Mesendoderm (in vitro differentiated cells): Measurements from ENCODE around the gene GATC.

Experiments used
- DNase-seq: peaks from one replicate; pipeline ENCODE4 v3.0.0; 2013
- H2AK5ac ChIP-seq: 2 replicates; pipeline ENCODE4 v1.6.1; 2013; ENCODE audit warnings: low read length, inconsistent platforms
- H2BK120ac ChIP-seq: 2 replicates; pipeline ENCODE4 v1.6.1; 2013; ENCODE audit warnings: low read depth, mild to moderate bottlenecking, low read length, moderate library complexity, mixed read lengths
- H2BK15ac ChIP-seq: replicated peaks from 2 replicates; pipeline ENCODE4 v1.6.1; 2013; ENCODE audit warnings: low read depth, mild to moderate bottlenecking, moderate library complexity
- H2BK5ac ChIP-seq: 2 replicates; pipeline ENCODE4 v1.6.1; 2013; ENCODE audit warnings: low read length, inconsistent platforms
- H3K18ac ChIP-seq: 2 replicates; pipeline ENCODE4 v1.6.1; 2013; ENCODE audit warnings: mild to moderate bottlenecking, low read length, mixed read lengths
- H3K23ac ChIP-seq: one replicate; pipeline ENCODE4 v1.6.1; 2013; ENCODE audit warnings: low read length
- H3K27ac ChIP-seq: 2 replicates; pipeline ENCODE4 v1.5.1; 2013; ENCODE audit warnings: low read depth, mild to moderate bottlenecking, inconsistent platforms, low read length, moderate library complexity
- H3K27me3 ChIP-seq: 2 replicates; pipeline ENCODE4 v1.6.1; 2013; ENCODE audit warnings: low read length, control low read depth, mild to moderate bottlenecking, inconsistent platforms; ENCODE audit not compliant: insufficient read depth, poor library complexity
- H3K36me3 ChIP-seq: 2 replicates; pipeline ENCODE4 v1.6.1; 2013; ENCODE audit warnings: low read length, inconsistent platforms; ENCODE audit not compliant: control insufficient read depth, insufficient read depth
- H3K4ac ChIP-seq: one replicate; pipeline ENCODE4 v1.6.1; 2013; ENCODE audit warnings: low read depth, mild to moderate bottlenecking, low read length, moderate library complexity
- H3K4me1 ChIP-seq: 2 replicates; pipeline ENCODE4 v1.6.1; 2013; ENCODE audit warnings: low read depth, low read length, inconsistent platforms; ENCODE audit not compliant: control insufficient read depth
- H3K4me2 ChIP-seq: 2 replicates; pipeline ENCODE4 v1.6.1; 2013; ENCODE audit warnings: low read length
- H3K4me3 ChIP-seq: 2 replicates; pipeline ENCODE4 v1.5.1; 2013; ENCODE audit warnings: mild to moderate bottlenecking, low read length
- H3K56ac ChIP-seq: one replicate; pipeline ENCODE4 v1.6.1; 2013; ENCODE audit warnings: low read length
- H3K79me1 ChIP-seq: 2 replicates; pipeline ENCODE4 v1.6.1; 2013; ENCODE audit warnings: low read length, inconsistent platforms
- H3K79me2 ChIP-seq: 2 replicates; pipeline ENCODE4 v1.6.1; 2013; ENCODE audit warnings: mild to moderate bottlenecking, low read length; ENCODE audit not compliant: control insufficient read depth, insufficient read depth
- H3K9ac ChIP-seq: 2 replicates; pipeline ENCODE4 v1.6.1; 2013; ENCODE audit warnings: low read length, inconsistent platforms
- H4K5ac ChIP-seq: one replicate; pipeline ENCODE4 v1.6.1; 2013; ENCODE audit warnings: low read length
- H4K8ac ChIP-seq: one replicate; pipeline ENCODE4 v1.6.1; 2013; ENCODE audit warnings: low read depth, mild to moderate bottlenecking, control low read depth, low read length, moderate library complexity
- WGBS: extraction: QIAGEN DNeasy Blood & Tissue Kit; methylation state at CpG from one replicate; pipeline ENCODE4 v1.1.7; 2013; ENCODE audit warnings: low lambda C conversion rate, missing lambda C conversion rate; ENCODE audit not compliant: insufficient coverage; ENCODE audit errors: extremely low coverage; 5-methylcytosine and 5-hydroxymethylcytosine counted together

Gene GATC

GRCh38 chr12:120453060-120453750 lies 7.0 kb downstream of the GATC start:
- Histone ChIP-seq H3K79me2 (peaks cover 5% of the 10 kb centered on the region), H3K4me2 (no peak overlapping the region)

DNA sequence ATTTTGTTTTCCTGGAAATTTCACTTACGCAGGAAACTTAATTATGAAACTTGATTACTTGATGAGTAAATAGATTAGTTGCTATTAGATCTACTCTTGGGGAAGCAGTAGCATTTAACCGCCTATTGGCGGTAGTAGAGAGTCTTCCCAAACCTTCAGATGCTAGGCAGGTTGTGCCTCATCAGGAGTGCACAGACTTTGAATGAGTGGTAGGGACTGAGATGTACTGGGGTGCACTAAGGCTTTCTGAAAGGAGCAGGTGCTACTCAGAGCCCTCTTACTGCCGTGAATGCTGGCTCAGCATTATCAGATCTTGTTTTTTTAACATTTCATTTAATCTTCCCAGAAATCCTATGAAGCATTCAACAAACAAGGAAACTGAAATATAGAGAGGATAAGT lies 7.7 kb downstream of the GATC start:
- no peak overlapping the region for H3K4me2 ChIP-seq
- no peak overlapping the region for H4K5ac ChIP-seq
- H3K36me3 ChIP-seq = peaks cover 4% of the 10 kb centered on the region
- no peak overlapping the region for H3K4me3 ChIP-seq
- H3K4ac ChIP-seq = no peak overlapping the region
- no peaks in the 10 kb centered on the region for H3K79me1 ChIP-seq
- no peak overlapping the region for H3K18ac ChIP-seq
- H2BK120ac ChIP-seq = no peak overlapping the region
- H4K8ac ChIP-seq = no peak overlapping the region
- H3K27ac ChIP-seq = no peak overlapping the region
- WGBS = no CpG with 5 or more reads among the region's 4 CpGs
- no peak overlapping the region for H2BK5ac ChIP-seq
- H3K4me1 ChIP-seq = no peaks in the 10 kb centered on the region
- peaks cover 4% of the 10 kb centered on the region for H3K79me2 ChIP-seq
- peak; percentile 51 for DNase-seq
- no peak overlapping the region for H3K56ac ChIP-seq
- H3K9ac ChIP-seq = no peak overlapping the region
- no peak overlapping the region for H2BK15ac ChIP-seq
- H3K27me3 ChIP-seq = no peaks in the 10 kb centered on the region
- no peak overlapping the region for H3K23ac ChIP-seq
- H2AK5ac ChIP-seq = no peak overlapping the region

More at GRCh38 chr12:120453060-120453750, 7.0 kb downstream of the GATC start:
- Histone ChIP-seq H3K79me1 (no peaks in the 10 kb centered on the region), H2BK5ac (no peak overlapping the region), H3K56ac (no peak overlapping the region), H2AK5ac (no peak overlapping the region), H3K36me3 (peaks cover 2% of the 10 kb centered on the region), H3K18ac (no peak overlapping the region), H3K23ac (no peak overlapping the region), H3K4me1 (no peaks in the 10 kb centered on the region), H2BK120ac (no peak overlapping the region), H2BK15ac (no peak overlapping the region), H4K5ac (no peak overlapping the region), H3K4me3 (no peak overlapping the region), H3K4ac (no peak overlapping the region), H3K27ac (no peak overlapping the region), H3K27me3 (no peaks in the 10 kb centered on the region), H4K8ac (no peak overlapping the region), H3K9ac (no peak overlapping the region)
- DNase-seq = no peak
- no CpG with 5 or more reads among the region's 3 CpGs for WGBS

GRCh38 chr12:120455302-120455701 lies 9.1 kb downstream of the GATC start:
- no peaks in the 10 kb centered on the region for H3K27me3 ChIP-seq
- no peak overlapping the region for H3K56ac ChIP-seq
- H3K9ac ChIP-seq = no peak overlapping the region
- no peak overlapping the region for H2AK5ac ChIP-seq
- no peak overlapping the region for H2BK120ac ChIP-seq
- no peak overlapping the region for H3K23ac ChIP-seq
- H3K36me3 ChIP-seq = peaks cover 8% of the 10 kb centered on the region
- no peak overlapping the region for H3K4ac ChIP-seq
- H3K4me2 ChIP-seq = no peak overlapping the region
- no peak overlapping the region for H3K27ac ChIP-seq
- WGBS = no CpG with 5 or more reads among the region's 7 CpGs
- no peak overlapping the region for H3K4me3 ChIP-seq
- no peak overlapping the region for H2BK15ac ChIP-seq
- H3K18ac ChIP-seq = no peak overlapping the region
- H4K5ac ChIP-seq = no peak overlapping the region
- H3K79me1 ChIP-seq = no peaks in the 10 kb centered on the region
- no peaks in the 10 kb centered on the region for H3K4me1 ChIP-seq
- no peak for DNase-seq
- no peak overlapping the region for H2BK5ac ChIP-seq
- no peak overlapping the region for H4K8ac ChIP-seq
- no peaks in the 10 kb centered on the region for H3K79me2 ChIP-seq

- no peak overlapping the region for H4K8ac ChIP-seq
- H4K5ac ChIP-seq = no peak overlapping the region
- H3K4me1 ChIP-seq = no peaks in the 10 kb centered on the region
- no peak overlapping the region for H3K27ac ChIP-seq
- no peak overlapping the region for H2BK5ac ChIP-seq
- no peak overlapping the region for H3K4me2 ChIP-seq
- H3K4me3 ChIP-seq = no peak overlapping the region
- no peak overlapping the region for H3K56ac ChIP-seq
- no CpG with 5 or more reads among the region's 6 CpGs for WGBS
- no peak overlapping the region for H2BK120ac ChIP-seq
- no peaks in the 10 kb centered on the region for H3K79me2 ChIP-seq
- H2BK15ac ChIP-seq = no peak overlapping the region
- H3K79me1 ChIP-seq = no peaks in the 10 kb centered on the region
- no peak overlapping the region for H3K9ac ChIP-seq
- no peak overlapping the region for H3K23ac ChIP-seq
- H3K18ac ChIP-seq = no peak overlapping the region
- H3K27me3 ChIP-seq = no peaks in the 10 kb centered on the region
- H2AK5ac ChIP-seq = no peak overlapping the region
- peaks cover 12% of the 10 kb centered on the region for H3K36me3 ChIP-seq
- peak; percentile 76 for DNase-seq
- H3K4ac ChIP-seq = no peak overlapping the region
These were observed 10.9 kb downstream of the GATC start for GRCh38 chr12:120457133-120457532.

GRCh38 chr12:120460157-120460556 lies 13.9 kb downstream of the GATC start:
- H3K27ac ChIP-seq = no peak overlapping the region
- H4K8ac ChIP-seq = no peak overlapping the region
- H2BK5ac ChIP-seq = no peak overlapping the region
- H3K4me2 ChIP-seq = no peak overlapping the region
- H2AK5ac ChIP-seq = no peak overlapping the region
- no peak overlapping the region for H3K18ac ChIP-seq
- H3K79me1 ChIP-seq = peaks cover 7% of the 10 kb centered on the region
- H2BK120ac ChIP-seq = no peak overlapping the region
- no peak overlapping the region for H3K4ac ChIP-seq
- H3K79me2 ChIP-seq = no peaks in the 10 kb centered on the region
- H3K23ac ChIP-seq = no peak overlapping the region
- no peak overlapping the region for H4K5ac ChIP-seq
- H3K4me3 ChIP-seq = no peak overlapping the region
- no peak overlapping the region for H2BK15ac ChIP-seq
- no peaks in the 10 kb centered on the region for H3K27me3 ChIP-seq
- no peak overlapping the region for H3K56ac ChIP-seq
- H3K36me3 ChIP-seq = peaks cover 30% of the 10 kb centered on the region
- H3K9ac ChIP-seq = no peak overlapping the region
- no CpG with 5 or more reads among the region's 3 CpGs for WGBS
- no peaks in the 10 kb centered on the region for H3K4me1 ChIP-seq
- no peak for DNase-seq

DNA sequence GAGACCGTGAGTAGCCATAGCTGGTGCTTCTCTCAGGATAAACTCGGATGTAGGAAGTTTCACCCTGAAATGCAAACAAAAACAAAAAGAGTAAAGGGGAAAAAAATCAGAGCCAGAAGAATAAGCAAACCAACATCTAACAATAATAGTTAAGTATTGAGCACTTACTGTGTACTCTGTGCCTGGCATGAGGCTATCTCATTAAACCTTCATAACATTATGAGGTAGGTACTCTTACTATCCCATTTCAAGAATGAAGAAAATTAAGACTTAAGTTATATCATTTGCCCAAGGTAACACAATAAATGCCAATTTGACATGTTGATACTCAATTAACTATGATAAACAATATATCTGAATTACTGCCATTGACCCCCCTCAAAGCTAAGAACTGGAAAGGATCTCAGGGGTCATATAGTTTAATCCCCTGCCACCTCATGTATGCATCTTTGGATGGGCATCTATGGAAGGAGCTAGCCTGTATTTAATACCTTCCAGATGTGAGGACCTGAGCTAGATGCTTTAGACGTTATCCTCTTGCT lies 15.9 kb downstream of the GATC start:
- no peak overlapping the region for H3K4me2 ChIP-seq
- peaks cover 30% of the 10 kb centered on the region for H3K36me3 ChIP-seq
- H3K4me1 ChIP-seq = no peaks in the 10 kb centered on the region
- H2BK15ac ChIP-seq = no peak overlapping the region
- H2AK5ac ChIP-seq = no peak overlapping the region
- no peak for DNase-seq
- no peaks in the 10 kb centered on the region for H3K27me3 ChIP-seq
- H3K23ac ChIP-seq = no peak overlapping the region
- H3K27ac ChIP-seq = no peak overlapping the region
- H3K79me2 ChIP-seq = peaks cover 16% of the 10 kb centered on the region
- H4K8ac ChIP-seq = no peak overlapping the region
- H3K4me3 ChIP-seq = no peak overlapping the region
- no CpG with 5 or more reads among the region's 3 CpGs for WGBS
- peaks cover 13% of the 10 kb centered on the region for H3K79me1 ChIP-seq
- H4K5ac ChIP-seq = no peak overlapping the region
- no peak overlapping the region for H2BK120ac ChIP-seq
- H3K18ac ChIP-seq = no peak overlapping the region
- no peak overlapping the region for H2BK5ac ChIP-seq
- no peak overlapping the region for H3K9ac ChIP-seq
- no peak overlapping the region for H3K56ac ChIP-seq
- no peak overlapping the region for H3K4ac ChIP-seq
